ENCODE results near the gene SLC25A29. TPM values are rescaled to one million over a fixed set of nuclear protein-coding genes. Genes with fewer than 3 reads are reported as not detected.
"Not testable (repeated sequence)": the region's sequence is repeated elsewhere in the genome, so short reads cannot be mapped to it uniquely, and the experiment has no call there.

SLC25A29 gene
- total RNA-seq, 3 donors from 2014 or later, result 40.2 to 119 (median 110) TPM

GRCh38 chr14:100283984-100284881, 22.0 kb downstream of the SLC25A29 start:
- DNase-seq (ENCODE audit: low spot score in 2 of 2), result peak in 1 of 2 donors; percentile 36
- Histone ChIP-seq H3K4me3 (peak overlapping the region; percentile 71 to 83 (median 81)), H3K9me3 (no peaks in the 10 kb centered on the region), H3K4me1 (peaks cover 3 to 5% of the 10 kb centered on the region in 2 donors), H3K36me3 (no peaks in the 10 kb centered on the region), H3K27ac (peak overlapping the region; percentile 91 to 93), H3K27me3 (no peaks in the 10 kb centered on the region)
- intact Hi-C loops (cut with DNase I; ENCODE audit: low total_unique reads), result no loop called here
- TF ChIP-seq CTCF (IDR thresholded peaks at IDR 0.05) (no peak), POLR2A (IDR thresholded peaks at IDR 0.05) (no peak)

GRCh38 chr14:100283436-100283835, 22.8 kb downstream of the SLC25A29 start:
- H3K4me1 ChIP-seq, result peaks cover 10 to 13% of the 10 kb centered on the region in 2 donors
- H3K27me3 ChIP-seq; intact Hi-C loops (cut with DNase I; ENCODE audit: low total_unique reads); H3K9me3 ChIP-seq; DNase-seq (ENCODE audit: low spot score in 2 of 2); H3K4me3 ChIP-seq; H3K36me3 ChIP-seq: not testable (repeated sequence)
- peak overlapping the region in 1 of 2 donors; percentile 50 for H3K27ac ChIP-seq

GRCh38 chr14:100282766-100283419, 23.4 kb downstream of the SLC25A29 start:
- no peaks in the 10 kb centered on the region for H3K36me3 ChIP-seq
- peak overlapping the region; percentile 44 to 50 for H3K27ac ChIP-seq
- no peak for TF ChIP-seq CTCF (IDR thresholded peaks at IDR 0.05)
- no peak for TF ChIP-seq POLR2A (IDR thresholded peaks at IDR 0.05)
- TF ChIP-seq POLR2AphosphoS5 (IDR thresholded peaks at IDR 0.05), result no peak
- peak in 1 of 2 donors; percentile 57 for DNase-seq (ENCODE audit: low spot score in 2 of 2)
- no peaks in the 10 kb centered on the region for H3K9me3 ChIP-seq
- H3K4me1 ChIP-seq, result peaks cover 11 to 16% of the 10 kb centered on the region in 2 donors
- no peak overlapping the region for H3K4me3 ChIP-seq
- no peaks in the 10 kb centered on the region for H3K27me3 ChIP-seq
- intact Hi-C loops (cut with DNase I; ENCODE audit: low total_unique reads), result no loop called here

GRCh38 chr14:100282083-100282350, 24.2 kb downstream of the SLC25A29 start:
- H3K4me3 ChIP-seq, result no peak overlapping the region
- H3K27me3 ChIP-seq, result no peaks in the 10 kb centered on the region
- intact Hi-C loops (cut with DNase I; ENCODE audit: low total_unique reads), result no loop called here
- no peaks in the 10 kb centered on the region for H3K9me3 ChIP-seq
- no peak for TF ChIP-seq CTCF (IDR thresholded peaks at IDR 0.05)
- no peak for TF ChIP-seq POLR2A (IDR thresholded peaks at IDR 0.05)
- TF ChIP-seq POLR2AphosphoS5 (IDR thresholded peaks at IDR 0.05), result no peak
- H3K27ac ChIP-seq, result peak overlapping the region in 1 of 2 donors; percentile 53
- no peak for DNase-seq (ENCODE audit: low spot score in 2 of 2)
- H3K36me3 ChIP-seq, result no peaks in the 10 kb centered on the region
- H3K4me1 ChIP-seq, result peaks cover 11 to 16% of the 10 kb centered on the region in 2 donors

- no peak overlapping the region for H3K4me3 ChIP-seq
- H3K27me3 ChIP-seq, result no peaks in the 10 kb centered on the region
- no peak for TF ChIP-seq POLR2AphosphoS5 (IDR thresholded peaks at IDR 0.05)
- TF ChIP-seq CTCF (IDR thresholded peaks at IDR 0.05), result no peak
- TF ChIP-seq POLR2A (IDR thresholded peaks at IDR 0.05), result no peak
- DNase-seq (ENCODE audit: low spot score in 2 of 2), result peak in 1 of 2 donors; percentile 45
- H3K9me3 ChIP-seq, result no peaks in the 10 kb centered on the region
- peak overlapping the region in 1 of 2 donors; percentile 53 for H3K27ac ChIP-seq
- H3K36me3 ChIP-seq, result no peaks in the 10 kb centered on the region
- intact Hi-C loops (cut with DNase I; ENCODE audit: low total_unique reads), result no loop called here
- H3K4me1 ChIP-seq, result peaks cover 11 to 16% of the 10 kb centered on the region in 2 donors
Measured at GRCh38 chr14:100281286-100282082, 24.8 kb downstream of the SLC25A29 start.

Data from breast epithelium (tissue), 4 donors.